ENCODE measurements around the gene COLEC12.

COLEC12 gene

GRCh38 chr18:475202-476031 is 25.1 kb downstream of the COLEC12 start:
- WGBS, 2 experiments = 79% methylated on average over 12 of the region's 12 CpGs
- Histone ChIP-seq H3K36me3 (ENCODE audit: control insufficient read depth, insufficient read depth, low read length) (no peaks in the 10 kb centered on the region), H3K27ac (ENCODE audit: insufficient read depth, low read depth, low read length, poor library complexity, severe bottlenecking) (no peak overlapping the region)

GRCh38 chr18:474416-474815 is 26.1 kb downstream of the COLEC12 start:
- peaks cover 12% of the 10 kb centered on the region for H3K4me1 ChIP-seq (ENCODE audit: control insufficient read depth, insufficient read depth, low read length)
- no peaks in the 10 kb centered on the region for H3K36me3 ChIP-seq (ENCODE audit: control insufficient read depth, insufficient read depth, low read length)
- H3K9me3 ChIP-seq (ENCODE audit: control insufficient read depth, low read length) = no peaks in the 10 kb centered on the region
- no peaks in the 10 kb centered on the region for H3K27me3 ChIP-seq (ENCODE audit: control insufficient read depth, insufficient read depth, low read length, poor library complexity, severe bottlenecking)
- H3K27ac ChIP-seq (ENCODE audit: insufficient read depth, low read depth, low read length, poor library complexity, severe bottlenecking) = no peak overlapping the region
- no peak overlapping the region for H3K4me3 ChIP-seq (ENCODE audit: insufficient read depth, low read depth, low read length)
- WGBS, 2 experiments = 78 to 85% methylated on average over 4 of the region's 4 CpGs

More at GRCh38 chr18:475202-476031, 25.1 kb downstream of the COLEC12 start:
- peaks cover 12% of the 10 kb centered on the region for H3K4me1 ChIP-seq (ENCODE audit: control insufficient read depth, insufficient read depth, low read length)
- no peak overlapping the region for H3K4me3 ChIP-seq (ENCODE audit: insufficient read depth, low read depth, low read length)
- H3K9me3 ChIP-seq (ENCODE audit: control insufficient read depth, low read length) = no peaks in the 10 kb centered on the region
- H3K27me3 ChIP-seq (ENCODE audit: control insufficient read depth, insufficient read depth, low read length, poor library complexity, severe bottlenecking) = no peaks in the 10 kb centered on the region

- whole genome bisulfite sequencing, 2 experiments = 95 to 100% methylated on average over 1 of the region's 1 CpG
- no peaks in the 10 kb centered on the region for H3K36me3 ChIP-seq (ENCODE audit: control insufficient read depth, insufficient read depth, low read length)
- peaks cover 12% of the 10 kb centered on the region for H3K4me1 ChIP-seq (ENCODE audit: control insufficient read depth, insufficient read depth, low read length)
- no peaks in the 10 kb centered on the region for H3K27me3 ChIP-seq (ENCODE audit: control insufficient read depth, insufficient read depth, low read length, poor library complexity, severe bottlenecking)
- no peak overlapping the region for H3K4me3 ChIP-seq (ENCODE audit: insufficient read depth, low read depth, low read length)
- no peaks in the 10 kb centered on the region for H3K9me3 ChIP-seq (ENCODE audit: control insufficient read depth, low read length)
- no peak overlapping the region for H3K27ac ChIP-seq (ENCODE audit: insufficient read depth, low read depth, low read length, poor library complexity, severe bottlenecking)
These were observed 26.7 kb downstream of the COLEC12 start for GRCh38 chr18:473802-474201.

GRCh38 chr18:471716-472115 is 28.8 kb downstream of the COLEC12 start:
- WGBS, 2 experiments = 87 to 95% methylated on average over 3 of the region's 3 CpGs
- H3K36me3 ChIP-seq (ENCODE audit: control insufficient read depth, insufficient read depth, low read length) = no peaks in the 10 kb centered on the region
- peaks cover 13% of the 10 kb centered on the region for H3K4me1 ChIP-seq (ENCODE audit: control insufficient read depth, insufficient read depth, low read length)

GRCh38 chr18:470661-471501 is 29.6 kb downstream of the COLEC12 start:
- Histone ChIP-seq H3K4me1 (ENCODE audit: control insufficient read depth, insufficient read depth, low read length) (peaks cover 6% of the 10 kb centered on the region), H3K27ac (ENCODE audit: insufficient read depth, low read depth, low read length, poor library complexity, severe bottlenecking) (no peak overlapping the region), H3K4me3 (ENCODE audit: insufficient read depth, low read depth, low read length) (no peak overlapping the region), H3K36me3 (ENCODE audit: control insufficient read depth, insufficient read depth, low read length) (no peaks in the 10 kb centered on the region), H3K27me3 (ENCODE audit: control insufficient read depth, insufficient read depth, low read length, poor library complexity, severe bottlenecking) (no peaks in the 10 kb centered on the region), H3K9me3 (ENCODE audit: control insufficient read depth, low read length) (no peaks in the 10 kb centered on the region)
- 92 to 98% methylated on average over 3 to 5 of the region's 5 CpGs for WGBS, 2 experiments

More at GRCh38 chr18:471716-472115, 28.8 kb downstream of the COLEC12 start:
- Histone ChIP-seq H3K4me3 (ENCODE audit: insufficient read depth, low read depth, low read length) (no peak overlapping the region), H3K9me3 (ENCODE audit: control insufficient read depth, low read length) (no peaks in the 10 kb centered on the region), H3K27ac (ENCODE audit: insufficient read depth, low read depth, low read length, poor library complexity, severe bottlenecking) (no peak overlapping the region), H3K27me3 (ENCODE audit: control insufficient read depth, insufficient read depth, low read length, poor library complexity, severe bottlenecking) (no peaks in the 10 kb centered on the region)

GRCh38 chr18:468955-469790 is 31.3 kb downstream of the COLEC12 start:
- Histone ChIP-seq H3K36me3 (ENCODE audit: control insufficient read depth, insufficient read depth, low read length) (no peaks in the 10 kb centered on the region), H3K4me3 (ENCODE audit: insufficient read depth, low read depth, low read length) (no peak overlapping the region), H3K9me3 (ENCODE audit: control insufficient read depth, low read length) (no peaks in the 10 kb centered on the region), H3K27me3 (ENCODE audit: control insufficient read depth, insufficient read depth, low read length, poor library complexity, severe bottlenecking) (no peaks in the 10 kb centered on the region), H3K4me1 (ENCODE audit: control insufficient read depth, insufficient read depth, low read length) (peaks cover 15% of the 10 kb centered on the region), H3K27ac (ENCODE audit: insufficient read depth, low read depth, low read length, poor library complexity, severe bottlenecking) (no peak overlapping the region)
- 84 to 85% methylated on average over 13 of the region's 13 CpGs for WGBS, 2 experiments

GRCh38 chr18:463827-464541 is 36.5 kb downstream of the COLEC12 start:
- WGBS, 2 experiments = 54 to 59% methylated on average over 12 of the region's 12 CpGs
- Histone ChIP-seq H3K4me1 (ENCODE audit: control insufficient read depth, insufficient read depth, low read length) (peaks cover 30% of the 10 kb centered on the region), H3K4me3 (ENCODE audit: insufficient read depth, low read depth, low read length) (no peak overlapping the region), H3K36me3 (ENCODE audit: control insufficient read depth, insufficient read depth, low read length) (no peaks in the 10 kb centered on the region), H3K9me3 (ENCODE audit: control insufficient read depth, low read length) (no peaks in the 10 kb centered on the region), H3K27me3 (ENCODE audit: control insufficient read depth, insufficient read depth, low read length, poor library complexity, severe bottlenecking) (no peaks in the 10 kb centered on the region), H3K27ac (ENCODE audit: insufficient read depth, low read depth, low read length, poor library complexity, severe bottlenecking) (peak overlapping the region; percentile 56)

- H3K36me3 ChIP-seq (ENCODE audit: control insufficient read depth, insufficient read depth, low read length) = no peaks in the 10 kb centered on the region
- WGBS, 2 experiments = 46 to 54% methylated on average over 11 of the region's 11 CpGs
These were observed 37.1 kb downstream of the COLEC12 start for GRCh38 chr18:463403-463802.

GRCh38 chr18:461762-462161 is 38.7 kb downstream of the COLEC12 start:
- H3K36me3 ChIP-seq (ENCODE audit: control insufficient read depth, insufficient read depth, low read length) = no peaks in the 10 kb centered on the region
- H3K4me3 ChIP-seq (ENCODE audit: insufficient read depth, low read depth, low read length) = no peak overlapping the region

More at GRCh38 chr18:463403-463802, 37.1 kb downstream of the COLEC12 start:
- H3K4me1 ChIP-seq (ENCODE audit: control insufficient read depth, insufficient read depth, low read length) = peaks cover 30% of the 10 kb centered on the region
- H3K27ac ChIP-seq (ENCODE audit: insufficient read depth, low read depth, low read length, poor library complexity, severe bottlenecking) = peak overlapping the region; percentile 56
- no peak overlapping the region for H3K4me3 ChIP-seq (ENCODE audit: insufficient read depth, low read depth, low read length)
- H3K27me3 ChIP-seq (ENCODE audit: control insufficient read depth, insufficient read depth, low read length, poor library complexity, severe bottlenecking) = no peaks in the 10 kb centered on the region
- no peaks in the 10 kb centered on the region for H3K9me3 ChIP-seq (ENCODE audit: control insufficient read depth, low read length)

More at GRCh38 chr18:461762-462161, 38.7 kb downstream of the COLEC12 start:
- WGBS, 2 experiments = 0 to 50% methylated on average over 1 to 2 of the region's 2 CpGs
- Histone ChIP-seq H3K27me3 (ENCODE audit: control insufficient read depth, insufficient read depth, low read length, poor library complexity, severe bottlenecking) (no peaks in the 10 kb centered on the region), H3K4me1 (ENCODE audit: control insufficient read depth, insufficient read depth, low read length) (peaks cover 32% of the 10 kb centered on the region), H3K9me3 (ENCODE audit: control insufficient read depth, low read length) (no peaks in the 10 kb centered on the region), H3K27ac (ENCODE audit: insufficient read depth, low read depth, low read length, poor library complexity, severe bottlenecking) (no peak overlapping the region)

All from ectodermal cell (in vitro differentiated cells).